ENCODE data around the gene EFNA5.

The EFNA5 gene

GRCh38 chr5:107696498-107696897, 25.8 kb upstream of the EFNA5 start:
- ATAC-seq, result no peak
- TF ChIP-seq ZNF70 (CRISPR knock-in tag; IDR thresholded peaks at IDR 0.05), result no peak
- TF ChIP-seq TOX (CRISPR knock-in tag; IDR thresholded peaks at IDR 0.05; ENCODE audit: borderline replicate concordance), result no peak
- TF ChIP-seq ESRRG (CRISPR knock-in tag; IDR thresholded peaks at IDR 0.05), result no peak
- no peak for TF ChIP-seq RARB (CRISPR knock-in tag; IDR thresholded peaks at IDR 0.05)
- no peak for TF ChIP-seq ZC3H10 (CRISPR knock-in tag; IDR thresholded peaks at IDR 0.05)
- TF ChIP-seq PPARA (CRISPR knock-in tag; IDR thresholded peaks at IDR 0.05; ENCODE audit: borderline replicate concordance), result no peak
- TF ChIP-seq, protein P1, sequence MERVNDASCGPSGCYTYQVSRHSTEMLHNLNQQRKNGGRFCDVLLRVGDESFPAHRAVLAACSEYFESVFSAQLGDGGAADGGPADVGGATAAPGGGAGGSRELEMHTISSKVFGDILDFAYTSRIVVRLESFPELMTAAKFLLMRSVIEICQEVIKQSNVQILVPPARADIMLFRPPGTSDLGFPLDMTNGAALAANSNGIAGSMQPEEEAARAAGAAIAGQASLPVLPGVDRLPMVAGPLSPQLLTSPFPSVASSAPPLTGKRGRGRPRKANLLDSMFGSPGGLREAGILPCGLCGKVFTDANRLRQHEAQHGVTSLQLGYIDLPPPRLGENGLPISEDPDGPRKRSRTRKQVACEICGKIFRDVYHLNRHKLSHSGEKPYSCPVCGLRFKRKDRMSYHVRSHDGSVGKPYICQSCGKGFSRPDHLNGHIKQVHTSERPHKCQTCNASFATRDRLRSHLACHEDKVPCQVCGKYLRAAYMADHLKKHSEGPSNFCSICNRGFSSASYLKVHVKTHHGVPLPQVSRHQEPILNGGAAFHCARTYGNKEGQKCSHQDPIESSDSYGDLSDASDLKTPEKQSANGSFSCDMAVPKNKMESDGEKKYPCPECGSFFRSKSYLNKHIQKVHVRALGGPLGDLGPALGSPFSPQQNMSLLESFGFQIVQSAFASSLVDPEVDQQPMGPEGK (CRISPR knock-in tag; IDR thresholded peaks at IDR 0.05; ENCODE audit: borderline replicate concordance), result no peak

DNA sequence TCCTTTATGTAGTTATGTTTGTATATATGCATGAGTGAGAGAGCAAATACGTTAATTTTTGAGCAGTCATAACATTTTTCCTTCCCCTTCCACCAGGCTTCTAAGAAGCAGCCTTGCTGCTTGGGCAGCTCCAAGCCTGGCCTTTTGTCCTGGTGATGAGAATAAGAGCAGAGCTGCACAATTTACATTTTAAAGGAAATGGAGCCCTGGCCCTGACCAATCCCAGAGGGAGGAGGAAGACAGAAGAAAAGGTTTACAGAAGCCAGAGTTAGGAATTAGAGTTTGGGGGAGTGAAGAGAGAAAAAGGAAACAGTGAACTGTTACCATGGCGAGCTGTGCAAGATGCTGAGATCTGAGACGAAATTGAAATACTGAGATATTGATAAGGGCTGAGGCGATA, 25.3 kb upstream of the EFNA5 start:
- ATAC-seq, result no peak
- TF ChIP-seq, protein P2, sequence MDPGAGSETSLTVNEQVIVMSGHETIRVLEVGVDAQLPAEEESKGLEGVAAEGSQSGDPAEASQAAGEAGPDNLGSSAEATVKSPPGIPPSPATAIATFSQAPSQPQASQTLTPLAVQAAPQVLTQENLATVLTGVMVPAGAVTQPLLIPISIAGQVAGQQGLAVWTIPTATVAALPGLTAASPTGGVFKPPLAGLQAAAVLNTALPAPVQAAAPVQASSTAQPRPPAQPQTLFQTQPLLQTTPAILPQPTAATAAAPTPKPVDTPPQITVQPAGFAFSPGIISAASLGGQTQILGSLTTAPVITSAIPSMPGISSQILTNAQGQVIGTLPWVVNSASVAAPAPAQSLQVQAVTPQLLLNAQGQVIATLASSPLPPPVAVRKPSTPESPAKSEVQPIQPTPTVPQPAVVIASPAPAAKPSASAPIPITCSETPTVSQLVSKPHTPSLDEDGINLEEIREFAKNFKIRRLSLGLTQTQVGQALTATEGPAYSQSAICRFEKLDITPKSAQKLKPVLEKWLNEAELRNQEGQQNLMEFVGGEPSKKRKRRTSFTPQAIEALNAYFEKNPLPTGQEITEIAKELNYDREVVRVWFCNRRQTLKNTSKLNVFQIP (CRISPR knock-in tag; IDR thresholded peaks at IDR 0.05; ENCODE audit: borderline replicate concordance, low read depth), result no peak
- TF ChIP-seq ARNTL (CRISPR knock-in tag; IDR thresholded peaks at IDR 0.05; ENCODE audit: borderline replicate concordance, low read depth) (no peak), TOX (CRISPR knock-in tag; IDR thresholded peaks at IDR 0.05; ENCODE audit: borderline replicate concordance) (no peak), ZNF8 (CRISPR knock-in tag; IDR thresholded peaks at IDR 0.05) (no peak), OSR1 (CRISPR knock-in tag; IDR thresholded peaks at IDR 0.05) (no peak), CSRNP3 (CRISPR knock-in tag; IDR thresholded peaks at IDR 0.05) (no peak), BACH2 (CRISPR knock-in tag; IDR thresholded peaks at IDR 0.05; ENCODE audit: borderline replicate concordance) (no peak), CSDC2 (CRISPR knock-in tag; IDR thresholded peaks at IDR 0.05) (no peak), ZC3H10 (CRISPR knock-in tag; IDR thresholded peaks at IDR 0.05) (no peak), ZFP3 (CRISPR knock-in tag; IDR thresholded peaks at IDR 0.05) (no peak), ISL1 (CRISPR knock-in tag; IDR thresholded peaks at IDR 0.05) (no peak), PPARA (CRISPR knock-in tag; IDR thresholded peaks at IDR 0.05; ENCODE audit: borderline replicate concordance) (no peak), SNAI2 (CRISPR knock-in tag; IDR thresholded peaks at IDR 0.05) (no peak), ESRRG (CRISPR knock-in tag; IDR thresholded peaks at IDR 0.05) (no peak)
- TF ChIP-seq, protein P1 (CRISPR knock-in tag; IDR thresholded peaks at IDR 0.05; ENCODE audit: borderline replicate concordance), result no peak
- TF ChIP-seq, protein P3, sequence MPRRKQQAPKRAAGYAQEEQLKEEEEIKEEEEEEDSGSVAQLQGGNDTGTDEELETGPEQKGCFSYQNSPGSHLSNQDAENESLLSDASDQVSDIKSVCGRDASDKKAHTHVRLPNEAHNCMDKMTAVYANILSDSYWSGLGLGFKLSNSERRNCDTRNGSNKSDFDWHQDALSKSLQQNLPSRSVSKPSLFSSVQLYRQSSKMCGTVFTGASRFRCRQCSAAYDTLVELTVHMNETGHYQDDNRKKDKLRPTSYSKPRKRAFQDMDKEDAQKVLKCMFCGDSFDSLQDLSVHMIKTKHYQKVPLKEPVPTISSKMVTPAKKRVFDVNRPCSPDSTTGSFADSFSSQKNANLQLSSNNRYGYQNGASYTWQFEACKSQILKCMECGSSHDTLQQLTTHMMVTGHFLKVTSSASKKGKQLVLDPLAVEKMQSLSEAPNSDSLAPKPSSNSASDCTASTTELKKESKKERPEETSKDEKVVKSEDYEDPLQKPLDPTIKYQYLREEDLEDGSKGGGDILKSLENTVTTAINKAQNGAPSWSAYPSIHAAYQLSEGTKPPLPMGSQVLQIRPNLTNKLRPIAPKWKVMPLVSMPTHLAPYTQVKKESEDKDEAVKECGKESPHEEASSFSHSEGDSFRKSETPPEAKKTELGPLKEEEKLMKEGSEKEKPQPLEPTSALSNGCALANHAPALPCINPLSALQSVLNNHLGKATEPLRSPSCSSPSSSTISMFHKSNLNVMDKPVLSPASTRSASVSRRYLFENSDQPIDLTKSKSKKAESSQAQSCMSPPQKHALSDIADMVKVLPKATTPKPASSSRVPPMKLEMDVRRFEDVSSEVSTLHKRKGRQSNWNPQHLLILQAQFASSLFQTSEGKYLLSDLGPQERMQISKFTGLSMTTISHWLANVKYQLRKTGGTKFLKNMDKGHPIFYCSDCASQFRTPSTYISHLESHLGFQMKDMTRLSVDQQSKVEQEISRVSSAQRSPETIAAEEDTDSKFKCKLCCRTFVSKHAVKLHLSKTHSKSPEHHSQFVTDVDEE (CRISPR knock-in tag; IDR thresholded peaks at IDR 0.05), result no peak
- TF ChIP-seq, protein P4, sequence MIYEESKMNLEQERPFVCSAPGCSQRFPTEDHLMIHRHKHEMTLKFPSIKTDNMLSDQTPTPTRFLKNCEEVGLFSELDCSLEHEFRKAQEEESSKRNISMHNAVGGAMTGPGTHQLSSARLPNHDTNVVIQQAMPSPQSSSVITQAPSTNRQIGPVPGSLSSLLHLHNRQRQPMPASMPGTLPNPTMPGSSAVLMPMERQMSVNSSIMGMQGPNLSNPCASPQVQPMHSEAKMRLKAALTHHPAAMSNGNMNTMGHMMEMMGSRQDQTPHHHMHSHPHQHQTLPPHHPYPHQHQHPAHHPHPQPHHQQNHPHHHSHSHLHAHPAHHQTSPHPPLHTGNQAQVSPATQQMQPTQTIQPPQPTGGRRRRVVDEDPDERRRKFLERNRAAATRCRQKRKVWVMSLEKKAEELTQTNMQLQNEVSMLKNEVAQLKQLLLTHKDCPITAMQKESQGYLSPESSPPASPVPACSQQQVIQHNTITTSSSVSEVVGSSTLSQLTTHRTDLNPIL (CRISPR knock-in tag; IDR thresholded peaks at IDR 0.05; ENCODE audit: low read depth), result no peak

DNA sequence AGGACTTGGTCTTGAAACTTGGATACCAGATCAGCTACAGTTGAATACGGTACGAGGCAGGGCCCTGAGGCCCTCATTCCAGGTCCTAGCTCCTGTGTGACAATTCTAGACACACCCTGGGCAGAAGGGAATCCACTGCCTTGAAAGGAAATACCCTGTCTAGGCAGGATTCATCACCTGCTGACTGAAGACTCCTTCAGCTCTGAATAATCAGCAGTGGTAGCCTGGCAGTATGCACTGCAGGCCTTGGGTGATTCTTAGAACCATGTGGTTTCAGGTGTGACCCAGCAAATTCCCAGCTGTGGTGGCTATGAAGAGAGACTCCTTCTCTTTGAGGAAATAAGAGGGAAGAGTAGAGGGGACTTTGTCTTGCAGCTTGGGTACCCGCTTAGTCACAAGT, 17.2 kb upstream of the EFNA5 start:
- ATAC-seq, result no peak
- TF ChIP-seq, protein P1 (CRISPR knock-in tag; IDR thresholded peaks at IDR 0.05; ENCODE audit: borderline replicate concordance), result no peak
- TF ChIP-seq, protein P2 (CRISPR knock-in tag; IDR thresholded peaks at IDR 0.05; ENCODE audit: borderline replicate concordance, low read depth), result no peak
- TF ChIP-seq, protein P3 (CRISPR knock-in tag; IDR thresholded peaks at IDR 0.05), result no peak
